HG03103 (cell line): ENCODE results near the gene PRKAR2B.
A peak's percentile ranks its signal among the peaks of the same experiment; 100 is the strongest.

Experiments used
- ATAC-seq: cut with Tn5 transposase; IDR thresholded peaks from one replicate; pipeline ENCODE4 v1.9.1; 2021; ENCODE audit warnings: low read depth; ENCODE audit not compliant: unreplicated experiment

The PRKAR2B gene

GRCh38 chr7:107172276-107173032 lies 127.9 kb downstream of the PRKAR2B start:
- no peak for ATAC-seq

GRCh38 chr7:107173191-107173590 lies 128.7 kb downstream of the PRKAR2B start:
- no peak for ATAC-seq

GRCh38 chr7:107173691-107174406 lies 129.3 kb downstream of the PRKAR2B start:
- peak; percentile 53 for ATAC-seq

- ATAC-seq: no peak
Measured at GRCh38 chr7:107179326-107180164, 135.0 kb downstream of the PRKAR2B start.

- ATAC-seq: no peak
Measured at GRCh38 chr7:107180378-107180777, 135.9 kb downstream of the PRKAR2B start.

GRCh38 chr7:107181172-107181571 lies 136.7 kb downstream of the PRKAR2B start:
- ATAC-seq: no peak

GRCh38 chr7:107185716-107186115 lies 141.2 kb downstream of the PRKAR2B start:
- no peak for ATAC-seq

- no peak for ATAC-seq
Measured at GRCh38 chr7:107186240-107186639, 141.7 kb downstream of the PRKAR2B start.

- no peak for ATAC-seq
Measured at GRCh38 chr7:107187774-107188173, 143.3 kb downstream of the PRKAR2B start.

- ATAC-seq: no peak
Measured at GRCh38 chr7:107190090-107190489, 145.6 kb downstream of the PRKAR2B start.

GRCh38 chr7:107194052-107194451 lies 149.5 kb downstream of the PRKAR2B start:
- ATAC-seq: no peak

GRCh38 chr7:107196834-107197610 lies 152.5 kb downstream of the PRKAR2B start:
- no peak for ATAC-seq

- ATAC-seq: no peak
Measured at GRCh38 chr7:107201795-107202450, 157.4 kb downstream of the PRKAR2B start.

- no peak for ATAC-seq
Measured at GRCh38 chr7:107203607-107204006, 159.1 kb downstream of the PRKAR2B start.

GRCh38 chr7:107206136-107206535 lies 161.6 kb downstream of the PRKAR2B start:
- ATAC-seq: no peak

GRCh38 chr7:107206706-107207105 lies 162.2 kb downstream of the PRKAR2B start:
- ATAC-seq: no peak

GRCh38 chr7:107207459-107207858 lies 163.0 kb downstream of the PRKAR2B start:
- ATAC-seq: no peak

- ATAC-seq: no peak
Measured at GRCh38 chr7:107208024-107208521, 163.6 kb downstream of the PRKAR2B start.

- ATAC-seq: no peak
Measured at GRCh38 chr7:107208563-107208962, 164.1 kb downstream of the PRKAR2B start.

GRCh38 chr7:107209565-107209964 lies 165.1 kb downstream of the PRKAR2B start:
- ATAC-seq: no peak
